Mucosa of descending colon (tissue), 3 donors: ENCODE data around the gene CLIP2. TPM values are rescaled to one million over a fixed set of nuclear protein-coding genes. Genes with fewer than 3 reads are reported as not detected.

Source experiments
- ATAC-seq: fragments of 200-7000 bp; cut with Tn5 transposase; one replicate; pipeline ENCODE4 v1.9.1; 2020; ENCODE audit warnings: mild to moderate bottlenecking, moderate library complexity
- DNase-seq, 3 donors: peaks; one replicate each; pipeline ENCODE4 v3.0.0-alpha.2; 2020
- H3K36me3 ChIP-seq: fragments of 200-600 bp; one replicate; pipeline ENCODE4 v1.8.0; 2021; ENCODE audit warnings: low read depth, mild to moderate bottlenecking
- H3K4me1 ChIP-seq: fragments of 200-600 bp; one replicate; pipeline ENCODE4 v1.8.0; 2021; ENCODE audit warnings: low read depth, mild to moderate bottlenecking
- H3K4me3 ChIP-seq: fragments of 200-600 bp; one replicate; pipeline ENCODE4 v1.8.0; 2021; ENCODE audit warnings: mild to moderate bottlenecking
- H3K9me3 ChIP-seq: fragments of 200-600 bp; one replicate; pipeline ENCODE4 v1.8.0; 2021; ENCODE audit warnings: mild to moderate bottlenecking
- CTCF ChIP-seq: fragments of 200-600 bp; IDR thresholded peaks from one replicate; pipeline ENCODE4 v1.8.0; 2022; ENCODE audit warnings: antibody characterized with exemption, mild to moderate bottlenecking
- intact Hi-C, 2 donors: fragments of 100-400 bp; cut with DNase I in 1 of 2; cut with micrococcal nuclease in 1 of 2; formaldehyde crosslinking; loops; one replicate each; pipeline versions ENCODE4 v1.11.0 to v1.11.1; 2022; cut with DNase I, micrococcal nuclease
- total RNA-seq, 3 donors: library from RNA; stranded (reverse); fragmentation: NEBNext Ultra II Directional in 2 of 3; extraction: Animal tissue kit (Norgen Biotek cat#: 25700) in 2 of 3; gene quantifications; one replicate each; pipeline versions ENCODE4 v1.2.1 to v1.2.4, GENCODE V29; 2021 to 2023
- donor health status: DM: no; HTN: no; CAD: no; lungs with moderate emphysema.
- donor health status: DM: no; HTN: no; CAD: no.
- donor health status: DM: no; HTN: yes; CAD: no.

CLIP2 gene
- total RNA-seq, 3 donors from 2014 or later = 57.6 to 77.7 (median 67.1) TPM

GRCh38 chr7:74277636-74278035 is 11.6 kb upstream of the CLIP2 start:
- no peak for ATAC-seq
- intact Hi-C loops = no loop called here
- TF ChIP-seq CTCF = no peak
- DNase-seq = no peak
- H3K9me3 ChIP-seq = no peaks in the 10 kb centered on the region
- no peaks in the 10 kb centered on the region for H3K36me3 ChIP-seq
- no peaks in the 10 kb centered on the region for H3K4me1 ChIP-seq
- no peak overlapping the region for H3K4me3 ChIP-seq

GRCh38 chr7:74280985-74281384 is 8.2 kb upstream of the CLIP2 start:
- intact Hi-C loops = no loop called here
- Histone ChIP-seq H3K36me3 (no peaks in the 10 kb centered on the region), H3K9me3 (no peaks in the 10 kb centered on the region), H3K4me3 (no peak overlapping the region), H3K4me1 (peaks cover 22% of the 10 kb centered on the region)
- TF ChIP-seq CTCF = no peak
- no peak for ATAC-seq
- DNase-seq = no peak

GRCh38 chr7:74282748-74283459 is 6.3 kb upstream of the CLIP2 start:
- DNase-seq = no peak
- no peak for ATAC-seq
- H3K4me1 ChIP-seq = peaks cover 38% of the 10 kb centered on the region

GRCh38 chr7:74283858-74284447 is 5.3 kb upstream of the CLIP2 start:
- TF ChIP-seq CTCF = no peak
- intact Hi-C loops = no loop called here
- Histone ChIP-seq H3K4me1 (peaks cover 49% of the 10 kb centered on the region), H3K4me3 (no peak overlapping the region), H3K36me3 (no peaks in the 10 kb centered on the region), H3K9me3 (no peaks in the 10 kb centered on the region)
- DNase-seq = peak in 1 of 3 donors; percentile 34
- ATAC-seq = no peak

More at GRCh38 chr7:74282748-74283459, 6.3 kb upstream of the CLIP2 start:
- H3K9me3 ChIP-seq = no peaks in the 10 kb centered on the region
- H3K4me3 ChIP-seq = no peak overlapping the region
- intact Hi-C loops = no loop called here
- TF ChIP-seq CTCF = no peak
- H3K36me3 ChIP-seq = no peaks in the 10 kb centered on the region

GRCh38 chr7:74284781-74285259 is 4.4 kb upstream of the CLIP2 start:
- Histone ChIP-seq H3K36me3 (no peaks in the 10 kb centered on the region), H3K4me1 (peaks cover 50% of the 10 kb centered on the region), H3K9me3 (no peaks in the 10 kb centered on the region), H3K4me3 (no peak overlapping the region)
- no peak for TF ChIP-seq CTCF
- DNase-seq = peak; percentile 83 to 89 (median 88)
- intact Hi-C loops = no loop called here
- peak; percentile 80 for ATAC-seq
